Karpas-422 (cell line): Measurements from ENCODE around the gene RASL11A. TPM values are rescaled to one million over a fixed set of nuclear protein-coding genes. Genes with fewer than 3 reads are reported as not detected.
"Not testable (repeated sequence)": the region's sequence is repeated elsewhere in the genome, so short reads cannot be mapped to it uniquely, and the experiment has no call there.

Experiments used
- DNase-seq: peaks from one replicate; pipeline ENCODE4 v3.0.0-alpha.2; 2015
- H2AFZ ChIP-seq: fragments of 200-600 bp; sonication (generic); 2 replicates; pipeline ENCODE4 v1.6.1; 2014; ENCODE audit warnings: antibody characterized with exemption, low read length, mixed read lengths
- H3K27ac ChIP-seq: fragments of 200-600 bp; sonication (generic); 2 replicates; pipeline ENCODE4 v1.5.1; 2014; ENCODE audit warnings: mild to moderate bottlenecking, low read length, moderate library complexity
- H3K27me3 ChIP-seq: fragments of 200-600 bp; sonication (generic); 2 replicates; pipeline ENCODE4 v1.6.1; 2014; ENCODE audit warnings: low read length, mixed read lengths
- H3K36me3 ChIP-seq: fragments of 200-600 bp; sonication (generic); 2 replicates; pipeline ENCODE4 v1.6.1; 2014; ENCODE audit warnings: low read length, mixed read lengths; ENCODE audit not compliant: insufficient read depth
- H3K4me1 ChIP-seq: fragments of 200-600 bp; sonication (generic); 2 replicates; pipeline ENCODE4 v1.6.1; 2014; ENCODE audit warnings: mild to moderate bottlenecking, low read length, mixed read lengths
- H3K4me2 ChIP-seq: fragments of 200-600 bp; sonication (generic); 2 replicates; pipeline ENCODE4 v1.6.1; 2014; ENCODE audit warnings: low read length, low read depth, mild to moderate bottlenecking; ENCODE audit not compliant: poor library complexity, severe bottlenecking
- H3K4me3 ChIP-seq: fragments of 200-600 bp; sonication (generic); 2 replicates; pipeline ENCODE4 v1.5.1; 2014; ENCODE audit warnings: mild to moderate bottlenecking, antibody characterized with exemption, low read length, mixed read lengths
- H3K79me2 ChIP-seq: fragments of 200-600 bp; sonication (generic); 2 replicates; pipeline ENCODE4 v1.6.1; 2014; ENCODE audit warnings: mild to moderate bottlenecking, low read length, mixed read lengths
- H3K9ac ChIP-seq: fragments of 200-600 bp; sonication (generic); 2 replicates; pipeline ENCODE4 v1.6.0; 2014; ENCODE audit warnings: low read length
- H3K9me2 ChIP-seq: fragments of 200-600 bp; sonication (generic), shearing (Covaris generic); replicated peaks from 2 replicates; pipeline ENCODE4 v1.6.0; 2014; ENCODE audit warnings: mild to moderate bottlenecking, low read length, moderate library complexity; ENCODE audit not compliant: insufficient read depth
- H3K9me3 ChIP-seq: fragments of 300-700, 200-600 bp; sonication (generic); 2 replicates; pipeline ENCODE4 v1.6.1; 2014; ENCODE audit warnings: low read length, mixed read lengths
- H4K20me1 ChIP-seq: fragments of 200-600 bp; sonication (generic); 2 replicates; pipeline ENCODE4 v1.6.1; 2014; ENCODE audit warnings: mild to moderate bottlenecking, antibody characterized with exemption, low read length, low read depth; ENCODE audit not compliant: insufficient read depth
- total RNA-seq: library from RNA; depleted of rRNA; stranded (reverse); fragments of >200 nt; shearing (Covaris generic); gene quantifications from 2 replicates; pipeline ENCODE4 v1.2.3, GENCODE V29; 2014; ENCODE audit warnings: low replicate concordance; rRNA removed

Gene RASL11A
- 0.14 and 0.48 TPM in 2 replicates for total RNA-seq

DNA sequence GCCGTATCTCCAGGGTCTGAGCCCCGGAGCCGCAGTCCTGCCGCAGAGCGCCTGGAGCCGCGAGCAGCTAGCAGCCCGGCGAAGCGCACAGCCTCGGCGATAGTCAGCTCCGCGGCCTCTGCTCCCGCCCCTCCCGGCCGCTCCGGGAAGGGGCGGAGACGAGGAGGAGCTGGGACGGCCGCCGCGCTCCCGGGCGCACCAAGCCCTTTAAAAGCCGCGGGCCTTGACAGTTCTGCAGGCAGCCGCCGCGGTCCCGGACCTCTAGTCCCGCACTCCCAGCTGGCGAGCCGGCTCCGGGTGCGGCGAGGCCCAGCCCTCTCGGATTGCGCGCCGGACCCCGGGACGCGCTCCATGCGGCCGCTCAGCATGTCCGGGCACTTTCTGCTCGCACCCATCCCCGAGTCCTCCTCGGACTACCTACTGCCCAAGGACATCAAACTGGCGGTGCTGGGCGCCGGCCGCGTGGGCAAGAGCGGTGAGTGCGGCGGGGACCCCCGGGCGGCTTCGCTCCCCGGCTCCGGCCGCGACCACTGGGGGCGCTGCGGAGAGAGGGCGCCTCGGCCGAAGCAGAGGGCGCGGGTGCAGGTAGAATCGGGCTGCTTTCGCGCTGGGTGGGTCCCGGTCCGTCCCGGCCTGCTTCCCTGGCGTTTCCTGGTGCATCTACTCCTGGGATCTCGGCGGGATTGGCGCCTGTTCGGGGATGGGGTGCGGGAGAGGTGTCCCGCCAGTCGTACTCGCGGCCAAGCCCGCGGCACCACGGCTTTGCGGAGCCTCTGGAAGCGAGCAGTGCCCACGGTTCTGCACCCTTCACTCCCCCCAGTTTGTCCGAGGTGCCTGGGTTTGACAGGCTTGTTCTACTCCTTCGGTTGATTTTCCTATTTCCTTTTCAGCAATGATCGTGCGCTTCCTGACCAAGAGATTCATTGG is at the start of gene RASL11A:
RASL11A (plus strand) TSS at position 237 of the 927 bp plus-strand sequence; CDS start at position 352, 115 bp downstream.
- Histone ChIP-seq H3K36me3 (no peaks in the 10 kb centered on the region), H3K27ac (no peak within 1 kb of the TSS), H3K79me2 (no peaks in the 10 kb centered on the region), H2AFZ (peak within 1 kb of the TSS; percentile 95), H3K4me2 (peak within 1 kb of the TSS; percentile 88), H3K9ac (peak within 1 kb of the TSS; percentile 71), H3K4me1 (peaks cover 22% of the 10 kb centered on the region), H3K27me3 (no peaks in the 10 kb centered on the region), H4K20me1 (no peaks in the 10 kb centered on the region), H3K9me2 (no peaks in the 10 kb centered on the region), H3K4me3 (peak within 1 kb of the TSS; percentile 73), H3K9me3 (no peaks in the 10 kb centered on the region)
- peak; percentile 80 for DNase-seq

GRCh38 chr13:27222100-27222499 is 48.5 kb upstream of the RASL11A start:
- not testable (repeated sequence) for H3K79me2 ChIP-seq, H3K27me3 ChIP-seq, H3K9me3 ChIP-seq, H4K20me1 ChIP-seq, H3K27ac ChIP-seq, H3K9ac ChIP-seq, H3K9me2 ChIP-seq, H2AFZ ChIP-seq, H3K36me3 ChIP-seq
- Histone ChIP-seq H3K4me2 (peak overlapping the region; percentile 46), H3K4me1 (peaks cover 20% of the 10 kb centered on the region), H3K4me3 (0 out of 2 replicates have a peak overlapping the region, but pooled peaks have one; percentile 27)
- DNase-seq, result peak; percentile 44

DNA sequence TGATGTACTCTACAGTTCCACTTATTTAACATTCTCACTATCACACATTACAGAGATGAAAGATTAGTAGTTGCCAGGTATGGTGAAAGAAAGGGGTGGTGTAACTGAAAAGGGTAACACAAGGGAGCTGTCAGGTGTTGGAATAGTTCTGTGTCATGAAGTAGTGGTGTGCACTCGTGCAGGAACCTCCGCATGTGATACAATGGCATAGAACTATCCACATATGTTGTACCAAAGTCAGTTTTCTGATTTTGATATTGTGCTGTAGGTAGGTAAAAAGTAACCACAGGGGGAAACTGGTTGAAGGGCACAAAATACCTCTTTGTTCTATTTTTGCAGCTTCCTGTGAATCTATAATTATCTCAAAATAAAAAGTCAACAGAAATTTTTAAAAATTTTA is 43.6 kb upstream of the RASL11A start:
- H3K27ac ChIP-seq, result no peak overlapping the region
- H3K4me3 ChIP-seq, result no peak overlapping the region
- no peak for DNase-seq

GRCh38 chr13:27228131-27228530 is 42.5 kb upstream of the RASL11A start:
- Histone ChIP-seq H3K27me3 (no peaks in the 10 kb centered on the region; the same call in 1 of the 2 replicates), H3K36me3 (no peaks in the 10 kb centered on the region), H3K4me2 (no peak overlapping the region), H3K9me2 (no peaks in the 10 kb centered on the region), H2AFZ (no peak overlapping the region), H4K20me1 (no peaks in the 10 kb centered on the region), H3K9ac (no peak overlapping the region), H3K9me3 (peaks cover 3% of the 10 kb centered on the region; the same call in 1 of the 2 replicates), H3K4me3 (no peak overlapping the region), H3K79me2 (no peaks in the 10 kb centered on the region), H3K4me1 (peaks cover 14% of the 10 kb centered on the region), H3K27ac (no peak overlapping the region)
- no peak for DNase-seq

More for the DNA sequence above, 43.6 kb upstream of the RASL11A start:
- no peak overlapping the region for H3K4me2 ChIP-seq
- H3K9ac ChIP-seq, result no peak overlapping the region
- H2AFZ ChIP-seq, result no peak overlapping the region
- no peaks in the 10 kb centered on the region for H3K9me2 ChIP-seq
- H3K4me1 ChIP-seq, result peaks cover 21% of the 10 kb centered on the region
- peaks cover 3% of the 10 kb centered on the region; the same call in 1 of the 2 replicates for H3K9me3 ChIP-seq
- no peaks in the 10 kb centered on the region for H3K36me3 ChIP-seq
- no peaks in the 10 kb centered on the region for H4K20me1 ChIP-seq
- H3K27me3 ChIP-seq, result no peaks in the 10 kb centered on the region; the same call in 1 of the 2 replicates
- H3K79me2 ChIP-seq, result no peaks in the 10 kb centered on the region

GRCh38 chr13:27229642-27230041 is 41.0 kb upstream of the RASL11A start:
- no peak overlapping the region for H2AFZ ChIP-seq
- no peaks in the 10 kb centered on the region for H3K36me3 ChIP-seq
- no peaks in the 10 kb centered on the region for H3K27me3 ChIP-seq
- DNase-seq, result peak; percentile 43
- H3K9me3 ChIP-seq, result peaks cover 3% of the 10 kb centered on the region; the same call in 1 of the 2 replicates
- no peak overlapping the region for H3K4me3 ChIP-seq
- H3K9ac ChIP-seq, result no peak overlapping the region
- H3K79me2 ChIP-seq, result no peaks in the 10 kb centered on the region
- peaks cover 8% of the 10 kb centered on the region for H3K4me1 ChIP-seq
- no peaks in the 10 kb centered on the region for H3K9me2 ChIP-seq
- H3K27ac ChIP-seq, result no peak overlapping the region
- no peak overlapping the region for H3K4me2 ChIP-seq
- no peaks in the 10 kb centered on the region for H4K20me1 ChIP-seq

- Histone ChIP-seq H3K9me2 (no peaks in the 10 kb centered on the region), H3K36me3 (no peaks in the 10 kb centered on the region), H3K9ac (no peak overlapping the region), H3K27me3 (no peaks in the 10 kb centered on the region), H3K4me1 (peaks cover 8% of the 10 kb centered on the region), H3K9me3 (peaks cover 3% of the 10 kb centered on the region; the same call in 1 of the 2 replicates), H2AFZ (no peak overlapping the region), H4K20me1 (no peaks in the 10 kb centered on the region), H3K4me3 (no peak overlapping the region), H3K79me2 (no peaks in the 10 kb centered on the region), H3K27ac (no peak overlapping the region), H3K4me2 (no peak overlapping the region)
- DNase-seq, result no peak
Observed at GRCh38 chr13:27233964-27234363, 36.7 kb upstream of the RASL11A start.

DNA sequence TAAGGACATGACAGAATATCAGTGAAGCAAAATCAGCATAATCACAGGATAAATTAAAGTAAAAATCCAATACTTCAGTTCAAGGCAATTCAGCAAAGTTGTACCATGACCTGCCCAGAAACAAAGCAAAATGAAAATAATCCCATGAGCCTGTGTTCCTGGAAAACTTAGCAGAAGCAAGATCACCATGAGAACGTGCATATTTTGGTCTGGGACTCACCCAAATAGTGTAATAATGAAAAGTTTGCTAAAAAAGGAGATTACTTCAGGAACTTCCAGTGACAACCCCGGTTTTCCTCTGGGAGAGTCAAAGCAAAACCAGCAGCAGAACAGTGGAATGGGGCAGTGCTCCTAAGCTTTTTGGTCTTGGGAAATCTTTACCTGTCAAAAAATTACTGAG is 34.2 kb upstream of the RASL11A start:
- Histone ChIP-seq H3K4me3 (no peak overlapping the region), H3K9me3 (peaks cover 3% of the 10 kb centered on the region; the same call in 1 of the 2 replicates), H3K36me3 (no peaks in the 10 kb centered on the region), H3K79me2 (no peaks in the 10 kb centered on the region), H3K9me2 (no peaks in the 10 kb centered on the region), H4K20me1 (no peaks in the 10 kb centered on the region), H3K27ac (no peak overlapping the region), H2AFZ (no peak overlapping the region), H3K27me3 (no peaks in the 10 kb centered on the region), H3K4me1 (no peaks in the 10 kb centered on the region), H3K4me2 (no peak overlapping the region), H3K9ac (no peak overlapping the region)
- DNase-seq, result no peak

DNA sequence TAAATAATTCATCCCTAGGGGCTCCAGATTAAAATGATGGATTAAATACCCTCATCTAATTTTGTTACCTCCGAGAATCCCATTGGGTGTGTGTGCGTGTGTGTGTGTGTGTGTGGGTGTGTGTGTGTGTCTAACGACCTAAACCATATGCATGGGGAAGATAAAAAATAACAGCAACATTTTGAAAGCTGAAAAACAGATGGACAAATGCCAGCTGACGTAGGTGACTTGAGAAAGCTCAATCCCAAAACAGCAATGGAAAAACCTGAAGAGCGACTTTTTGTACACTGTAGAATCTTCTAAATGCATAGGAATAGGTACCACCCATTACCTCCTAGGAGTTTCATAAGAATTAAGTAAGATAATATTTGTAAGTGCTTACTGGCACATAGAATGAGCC is 27.9 kb upstream of the RASL11A start:
- H3K27ac ChIP-seq, result no peak overlapping the region
- no peak overlapping the region for H2AFZ ChIP-seq
- no peak for DNase-seq
- H3K4me3 ChIP-seq, result no peak overlapping the region
- no peaks in the 10 kb centered on the region for H3K36me3 ChIP-seq
- no peak overlapping the region for H3K9ac ChIP-seq
- H3K4me2 ChIP-seq, result no peak overlapping the region
- H3K9me2 ChIP-seq, result no peaks in the 10 kb centered on the region
- H3K4me1 ChIP-seq, result no peaks in the 10 kb centered on the region
- no peaks in the 10 kb centered on the region for H3K27me3 ChIP-seq
- no peaks in the 10 kb centered on the region for H4K20me1 ChIP-seq
- no peaks in the 10 kb centered on the region for H3K9me3 ChIP-seq
- no peaks in the 10 kb centered on the region for H3K79me2 ChIP-seq
